Inflammatory macrophage (primary cell): ENCODE results near the gene DOLPP1.
"Not testable (repeated sequence)": the region's sequence is repeated elsewhere in the genome, so short reads cannot be mapped to it uniquely, and the experiment has no call there.

Experiments
- DNase-seq, 2 donors: peaks; one replicate each; pipeline ENCODE4 v3.0.0-alpha.2; 2020 to 2022
- total RNA-seq, 18 experiments: gene quantifications; one replicate each; lab custom pipeline; 2026; ENCODE audit warnings: mixed read lengths in 6 of 18, inconsistent platforms in 2 of 18; lab: John Stamatoyannopoulos, UW

Gene DOLPP1, protein sequence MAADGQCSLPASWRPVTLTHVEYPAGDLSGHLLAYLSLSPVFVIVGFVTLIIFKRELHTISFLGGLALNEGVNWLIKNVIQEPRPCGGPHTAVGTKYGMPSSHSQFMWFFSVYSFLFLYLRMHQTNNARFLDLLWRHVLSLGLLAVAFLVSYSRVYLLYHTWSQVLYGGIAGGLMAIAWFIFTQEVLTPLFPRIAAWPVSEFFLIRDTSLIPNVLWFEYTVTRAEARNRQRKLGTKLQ
- total RNA-seq: 3.9 to 23.7 (median 15.2) reads per million in 18 experiments

DNA sequence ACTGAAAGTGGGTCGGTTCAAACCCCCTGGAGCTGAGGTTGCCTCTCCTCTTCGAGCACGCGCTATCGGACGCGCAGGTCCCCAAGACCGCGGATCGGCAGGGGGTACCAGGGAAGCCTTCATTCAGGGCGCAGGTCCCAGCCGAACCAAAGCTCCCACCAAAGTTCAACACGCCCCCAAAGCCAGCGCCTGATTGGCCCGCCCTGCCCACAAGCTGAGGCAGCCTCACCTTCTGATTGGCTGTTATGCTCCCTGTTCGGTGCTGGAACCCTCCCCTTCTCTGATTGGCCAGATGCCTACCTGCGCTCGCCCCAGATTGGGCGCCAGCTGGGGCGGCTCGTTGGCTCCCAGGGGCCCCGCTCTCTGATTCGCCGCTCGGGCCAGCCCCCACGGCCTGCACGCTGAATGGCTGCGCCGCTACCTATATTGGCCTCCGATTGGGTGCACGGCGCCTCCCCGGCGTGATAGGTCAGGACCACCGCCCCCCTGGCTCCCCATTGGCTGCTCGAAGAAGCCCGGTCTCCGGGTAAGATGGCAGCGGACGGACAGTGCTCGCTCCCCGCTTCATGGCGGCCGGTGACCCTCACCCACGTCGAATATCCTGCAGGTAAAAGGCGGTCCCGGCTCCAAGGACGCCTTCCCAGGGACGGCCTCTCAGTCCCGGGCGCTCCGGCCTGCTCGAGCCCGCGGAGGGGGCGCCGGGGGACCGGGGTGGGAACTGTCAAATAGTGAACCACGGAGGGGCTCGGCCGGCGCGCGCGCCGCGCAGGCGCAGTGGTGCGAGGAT is at the start of gene DOLPP1:
TSS of gene DOLPP1 (plus strand) at position 511 of the 787 bp plus-strand sequence. CDS start at position 532, 21 bp downstream.
- peak; percentile 99 to 100 for DNase-seq

GRCh38 chr9:129031514-129031913 is 49.4 kb upstream of the DOLPP1 start:
- DNase-seq: no peak

- no peak for DNase-seq
Observed at GRCh38 chr9:129032541-129033159, 48.3 kb upstream of the DOLPP1 start.

DNA sequence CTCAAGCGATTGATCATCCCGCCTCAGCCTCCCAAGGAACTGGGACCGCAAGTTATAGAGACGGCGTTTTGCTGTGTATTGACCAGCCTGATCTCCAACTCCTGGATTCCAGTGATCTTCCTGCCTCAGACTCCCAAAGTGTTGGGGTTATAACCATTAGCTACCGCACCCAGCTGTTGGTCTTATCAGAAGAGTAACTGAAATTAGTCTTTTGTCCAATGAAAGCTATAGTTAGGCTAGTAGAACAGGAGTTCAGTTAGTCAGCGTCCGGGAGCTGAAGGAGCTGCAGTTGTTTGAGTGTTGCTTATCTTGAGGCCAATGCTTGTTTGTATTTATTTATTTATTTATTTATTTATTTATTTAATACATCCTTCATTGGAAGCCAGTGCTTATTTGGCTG is 47.7 kb upstream of the DOLPP1 start:
- DNase-seq: no peak

GRCh38 chr9:129035838-129036237 is 45.1 kb upstream of the DOLPP1 start:
- DNase-seq: not testable (repeated sequence)

DNA sequence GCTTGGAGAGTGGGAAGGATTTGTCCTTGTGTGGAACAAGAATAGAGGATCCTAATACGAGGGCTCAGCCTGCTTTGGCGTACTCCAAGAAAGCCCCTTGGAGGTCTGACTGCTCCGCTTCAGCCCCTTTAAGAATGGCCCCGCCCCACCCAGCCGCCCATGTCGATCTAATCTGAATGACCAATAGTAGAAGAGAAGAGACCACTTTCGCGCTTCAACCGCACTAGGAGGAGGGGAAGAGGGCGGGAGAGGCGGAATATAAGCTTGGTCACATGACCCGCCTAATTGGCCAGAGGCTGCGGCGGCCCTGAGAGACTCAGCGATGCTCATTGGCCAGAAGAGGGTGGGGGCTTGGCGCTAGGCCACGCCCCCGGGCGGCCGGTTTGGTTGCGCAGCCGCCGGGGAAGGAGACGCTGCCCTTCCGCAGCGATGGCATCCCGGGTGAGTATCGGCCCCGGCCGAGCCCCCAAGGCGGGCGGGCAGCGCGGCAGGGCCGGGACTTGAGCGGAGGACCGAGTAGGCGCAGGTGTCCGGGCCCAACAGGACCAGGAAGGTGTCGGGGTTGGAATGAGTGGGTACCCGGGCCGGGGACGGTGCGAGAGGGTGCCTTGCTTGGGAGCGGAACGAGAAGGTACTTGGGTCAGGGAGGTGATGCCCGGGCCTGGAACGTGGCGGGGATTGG is 44.5 kb upstream of the DOLPP1 start, which contains the start of gene MIGA2:
TSS of gene MIGA2 (plus strand) at position 386 of the 682 bp plus-strand sequence. CDS start 3,969 bp downstream, outside the sequence.
- peak; percentile 98 to 99 for DNase-seq

DNA sequence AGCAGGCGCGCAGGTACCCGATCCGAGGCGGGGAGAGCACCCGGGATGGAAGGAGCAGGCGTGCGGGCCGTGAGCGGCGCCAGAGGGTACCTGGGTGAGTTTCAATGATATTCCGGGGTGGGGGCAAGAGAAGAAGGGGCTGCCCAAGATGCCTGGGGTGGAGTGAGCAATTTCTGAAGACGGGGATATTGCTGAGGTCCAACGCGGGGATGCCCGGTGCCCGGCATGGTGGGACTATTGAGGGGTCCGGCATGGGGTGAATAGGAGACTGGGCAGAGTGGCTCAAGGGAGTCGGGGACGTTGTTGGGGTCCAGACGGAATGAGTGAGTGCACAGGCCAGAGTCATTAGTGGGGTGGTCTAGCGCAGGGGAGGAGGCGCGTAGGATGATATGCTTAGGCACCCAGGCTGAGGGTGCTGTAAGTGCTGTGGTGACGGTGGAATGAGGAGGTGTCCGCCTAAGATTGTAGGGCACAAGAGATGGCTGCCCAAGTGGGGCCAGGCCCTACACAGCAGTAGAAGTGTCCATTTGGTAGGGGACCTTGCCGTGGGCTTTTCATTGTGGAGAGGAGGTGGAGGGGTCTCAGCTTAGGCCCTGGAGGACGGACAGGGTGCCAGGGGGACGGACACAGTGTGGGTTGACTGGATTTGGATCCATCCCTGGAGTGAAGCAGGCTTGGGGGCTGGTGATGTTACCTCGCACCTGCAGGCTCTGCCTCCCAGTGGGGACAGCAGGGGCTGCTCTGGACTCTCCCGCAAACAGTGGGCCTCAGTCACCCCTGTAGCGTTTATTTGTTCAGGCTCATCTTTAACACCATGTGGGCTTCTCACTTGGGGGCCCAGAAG is 43.8 kb upstream of the DOLPP1 start:
- no peak for DNase-seq

DNA sequence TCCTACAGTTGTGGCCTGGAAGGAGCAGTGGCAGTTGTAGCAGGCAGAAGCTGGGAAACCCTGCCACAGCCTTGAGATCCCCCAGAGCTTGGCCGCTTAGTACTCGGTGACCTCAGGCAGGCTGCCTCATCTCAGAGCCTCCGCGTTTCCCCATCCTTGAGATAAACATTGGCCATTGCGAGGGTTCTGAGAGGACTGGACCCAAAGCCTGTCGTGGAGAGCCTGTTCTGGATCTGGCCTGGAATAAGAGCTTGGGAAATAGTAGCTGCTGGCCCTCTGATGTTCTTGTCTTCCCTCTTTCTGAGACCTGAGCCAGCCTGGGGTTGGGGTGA is 43.2 kb upstream of the DOLPP1 start:
- no peak for DNase-seq

DNA sequence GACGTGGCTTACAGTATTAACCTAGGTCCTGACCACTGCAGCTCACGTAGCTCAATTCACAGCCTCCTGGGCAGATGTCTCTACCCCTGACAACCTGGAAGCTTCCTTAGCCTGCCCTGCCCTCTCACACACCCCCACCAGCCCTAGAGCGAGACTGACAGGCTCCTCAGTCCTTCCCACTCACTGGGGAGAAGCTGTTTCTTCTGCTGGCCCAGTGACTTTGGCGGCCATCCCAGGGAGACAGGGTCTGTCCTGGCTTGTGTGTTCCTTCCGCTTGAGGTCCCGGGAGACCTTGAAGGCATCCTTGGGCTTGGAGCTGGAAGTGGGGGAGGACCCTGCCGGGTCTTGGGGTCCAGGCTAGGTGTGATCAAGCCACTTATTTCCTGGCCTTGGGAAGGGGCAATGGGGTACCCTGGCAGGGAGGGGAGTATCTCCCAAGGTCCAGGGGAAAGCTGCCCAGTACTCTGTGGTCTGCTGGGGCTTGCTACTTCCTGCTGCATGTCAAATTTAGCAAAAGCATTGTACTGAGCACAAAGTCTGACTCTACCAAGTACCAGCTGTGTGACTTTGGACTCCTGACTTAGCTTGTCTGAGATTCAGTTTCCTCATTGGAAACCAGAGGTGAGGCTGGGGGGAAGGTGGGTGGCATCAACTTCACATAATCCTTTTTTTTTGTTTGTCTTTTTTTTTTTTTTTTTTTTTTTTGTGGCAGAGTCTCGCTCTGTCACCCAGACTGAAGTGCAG is 42.6 kb upstream of the DOLPP1 start:
- peak in 1 of 2 donors; percentile 23 for DNase-seq

DNA sequence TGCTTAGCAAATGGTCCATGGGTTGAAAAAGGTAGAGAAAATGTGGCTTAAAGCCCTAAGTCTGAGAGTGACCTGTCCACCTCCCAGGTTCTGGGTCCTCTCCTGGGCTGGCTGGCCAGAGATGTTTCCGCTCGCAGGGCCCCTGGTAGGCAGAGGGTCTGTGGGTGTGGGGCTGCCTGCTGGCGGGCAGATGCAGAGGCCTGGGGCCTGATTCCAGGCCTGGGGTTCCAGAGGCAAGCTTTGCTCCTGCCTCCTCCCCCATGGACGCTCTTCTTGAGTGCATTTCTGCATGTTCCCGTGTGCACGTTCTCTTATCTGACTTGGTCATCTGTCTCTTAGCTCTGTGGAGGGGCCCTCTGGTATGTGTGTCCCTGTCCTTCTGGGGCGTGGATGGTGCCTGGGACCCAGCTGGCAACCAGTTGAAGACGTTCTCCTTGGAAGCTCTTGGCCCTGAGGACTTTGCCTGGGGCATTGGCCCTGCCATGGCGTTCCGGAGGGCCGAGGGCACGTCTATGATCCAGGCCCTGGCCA is 40.7 kb upstream of the DOLPP1 start:
- DNase-seq: no peak

DNA sequence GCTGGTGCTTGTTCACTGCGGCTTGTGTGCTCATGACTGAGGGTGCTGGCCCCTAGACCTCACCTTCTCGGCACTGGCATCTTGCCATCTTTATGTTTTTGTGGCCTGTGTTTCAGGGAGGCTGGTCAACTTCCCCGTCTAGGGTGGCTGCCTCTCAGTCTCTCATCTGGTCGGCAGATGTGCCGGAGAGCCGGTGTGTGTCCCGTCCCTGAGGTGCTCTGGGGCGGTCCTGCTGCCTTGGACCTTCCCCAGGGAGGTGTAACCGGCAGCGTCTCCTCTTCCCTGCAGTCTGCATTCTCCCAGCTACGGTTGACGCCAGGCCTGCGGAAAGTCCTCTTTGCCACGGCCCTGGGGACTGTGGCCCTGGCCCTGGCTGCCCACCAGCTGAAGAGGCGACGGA is 38.9 kb upstream of the DOLPP1 start:
- DNase-seq: no peak

DNA sequence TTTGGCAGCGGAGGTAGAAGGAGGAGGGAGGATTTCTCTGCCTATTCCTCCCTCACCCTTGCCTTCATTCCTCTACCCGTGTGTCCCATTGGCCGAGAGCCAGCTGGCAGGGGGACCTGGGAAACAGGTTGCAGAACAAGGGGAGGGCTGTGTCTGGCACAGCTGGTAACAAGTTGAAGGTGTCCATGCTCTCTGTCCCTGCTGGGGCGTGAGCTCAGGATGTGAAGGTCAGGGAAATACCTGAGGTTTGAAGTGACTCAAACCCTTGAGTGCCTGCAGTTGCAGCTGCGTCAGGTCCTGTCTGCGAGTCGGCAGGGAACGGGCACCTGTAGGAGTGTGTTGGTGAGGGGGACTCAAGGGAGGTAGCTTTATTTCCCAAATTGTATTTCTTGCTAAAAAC is 28.3 kb upstream of the DOLPP1 start:
- DNase-seq: no peak

GRCh38 chr9:129053020-129053419 is 27.9 kb upstream of the DOLPP1 start:
- DNase-seq: no peak

GRCh38 chr9:129054163-129054851 is 26.6 kb upstream of the DOLPP1 start:
- no peak for DNase-seq

DNA sequence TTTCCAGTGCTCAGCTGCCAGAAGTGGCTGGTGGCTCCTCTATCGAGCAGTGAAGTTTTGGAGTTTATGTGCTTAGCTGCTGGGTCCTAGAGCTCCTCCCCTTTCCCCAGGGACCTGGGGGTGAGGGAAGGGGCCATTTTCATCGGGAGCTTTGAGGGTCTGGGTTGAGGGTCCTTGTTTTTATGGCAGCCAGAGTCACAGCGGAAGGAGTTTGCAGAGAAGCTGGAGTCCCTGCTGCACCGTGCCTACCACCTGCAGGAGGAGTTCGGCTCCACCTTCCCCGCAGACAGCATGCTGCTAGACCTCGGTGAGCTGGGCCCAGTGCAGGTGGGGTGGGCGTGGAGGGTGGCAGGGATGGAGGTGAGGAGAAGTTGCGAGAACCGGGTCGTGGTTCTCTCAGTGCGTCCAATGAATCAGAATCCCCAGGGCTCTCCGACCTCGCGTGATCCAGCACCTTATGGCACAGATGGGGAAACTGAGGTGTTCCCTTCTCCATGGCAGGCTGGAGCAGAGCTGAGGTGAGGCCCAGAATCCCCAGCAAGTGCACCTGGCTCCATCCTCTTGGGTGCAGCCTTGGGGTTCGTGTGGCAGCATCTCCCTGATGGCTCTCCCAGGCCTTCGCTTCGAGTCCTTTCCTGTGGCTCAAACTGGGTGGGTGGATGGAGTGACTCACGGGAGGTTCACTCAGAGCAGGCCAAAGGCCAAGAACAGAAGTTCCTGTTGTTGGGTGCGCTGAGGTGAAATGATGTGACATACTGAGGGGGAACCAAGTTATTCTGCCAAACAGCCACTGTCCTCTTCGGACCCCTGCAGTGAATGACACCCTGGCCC is 21.7 kb upstream of the DOLPP1 start:
- DNase-seq: peak; percentile 73 to 88

DNA sequence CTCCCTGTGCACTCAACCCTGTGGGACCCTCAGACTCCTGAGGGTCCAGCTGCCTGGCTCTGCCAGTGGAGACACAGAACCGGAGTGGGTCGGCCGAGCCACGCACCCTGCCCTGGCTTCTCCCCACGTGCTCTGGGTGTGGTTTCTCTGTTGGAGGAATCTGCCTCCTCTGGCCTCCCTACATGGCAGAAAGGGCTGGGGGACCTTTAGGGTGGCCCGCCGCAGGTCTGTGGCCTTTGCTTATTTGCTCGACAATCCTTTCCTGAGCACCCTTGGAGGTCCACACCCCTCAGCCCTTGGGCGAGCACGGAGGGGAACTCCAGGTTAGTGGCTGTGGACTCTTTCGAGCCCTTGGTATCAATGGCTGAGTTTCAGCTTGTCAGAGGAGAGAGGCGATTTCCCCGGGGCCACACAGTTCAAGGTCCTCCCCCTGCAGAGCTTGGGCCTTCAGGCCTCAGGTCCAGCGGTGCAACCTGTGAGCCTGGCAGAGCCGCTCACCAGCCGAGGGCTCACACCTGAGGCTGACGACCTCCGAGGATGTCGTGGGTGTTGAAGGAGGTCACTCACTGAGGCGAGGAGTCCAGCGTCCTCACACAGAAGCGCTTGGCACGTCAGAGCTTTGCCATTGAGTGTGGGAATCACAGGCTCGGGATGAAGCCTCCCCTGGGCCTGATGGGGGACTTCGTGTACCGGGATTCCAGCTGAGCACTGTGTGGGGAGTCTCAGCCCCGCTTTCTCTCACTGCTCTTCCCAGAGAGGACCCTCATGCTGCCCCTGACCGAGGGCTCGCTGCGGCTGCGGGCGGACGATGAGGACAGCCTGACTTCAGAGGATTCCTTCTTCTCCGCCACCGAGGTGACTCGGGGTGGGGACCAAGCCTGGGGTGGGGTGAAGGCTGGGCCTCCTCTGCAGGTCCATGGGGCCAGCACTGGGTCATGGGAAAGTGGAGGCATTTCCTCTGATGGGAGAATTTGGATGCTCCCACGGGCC is 20.8 kb upstream of the DOLPP1 start:
- no peak for DNase-seq

DNA sequence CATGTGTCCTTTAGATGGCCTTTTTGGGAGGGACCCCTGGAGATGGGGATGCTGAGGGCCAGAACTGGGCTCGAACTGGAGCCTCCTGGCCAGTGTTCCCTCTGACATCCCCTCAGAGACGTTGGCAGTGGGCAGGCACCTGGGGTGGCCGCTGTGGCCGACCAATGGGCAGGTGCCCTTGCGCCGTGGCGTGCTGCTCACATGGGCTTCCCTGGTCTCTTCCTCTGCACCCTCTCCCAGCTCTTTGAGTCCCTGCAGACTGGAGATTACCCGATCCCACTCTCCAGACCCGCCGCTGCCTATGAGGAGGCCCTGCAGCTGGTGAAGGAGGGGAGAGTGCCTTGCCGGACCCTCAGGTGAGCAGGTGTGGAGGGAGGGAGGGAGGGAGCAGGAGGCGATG is 19.9 kb upstream of the DOLPP1 start:
- no peak for DNase-seq

DNA sequence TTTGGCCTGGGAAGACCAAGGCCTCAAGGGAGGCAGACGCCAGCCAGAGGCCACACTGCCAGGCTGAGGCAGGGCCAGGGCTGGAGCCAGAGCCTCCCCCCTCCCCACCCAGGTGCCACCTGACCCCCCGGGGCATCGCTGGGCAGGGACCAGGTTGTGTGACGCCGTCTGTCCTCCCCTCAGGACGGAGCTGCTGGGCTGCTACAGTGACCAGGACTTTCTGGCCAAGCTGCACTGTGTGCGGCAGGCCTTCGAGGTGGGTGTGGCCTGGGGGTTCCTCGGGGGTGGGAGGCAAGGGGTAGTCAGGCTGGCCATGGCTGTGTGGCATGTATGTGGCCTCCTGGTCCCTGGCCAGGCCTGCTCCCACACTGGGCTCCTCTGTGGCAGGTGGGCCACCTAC is 17.9 kb upstream of the DOLPP1 start:
- no peak for DNase-seq
